ENCODE measurements around the gene MRPS23.

GRCh38 chr17:57880086-57880456, 30.2 kb upstream of the MRPS23 start:
- no peak for TF ChIP-seq CTCF (IDR thresholded peaks at IDR 0.05)
- TF ChIP-seq EZH2 (IDR thresholded peaks at IDR 0.05): no peak

Data from neural progenitor cell (in vitro differentiated cells).